Measurements from ENCODE around the gene CLIC5.

CLIC5 gene

GRCh38 chr6:45844986-45845385 is 170.7 kb downstream of the CLIC5 start:
- in situ Hi-C loops (cut with MboI; ENCODE audit: low pct_unique_long_range_greater_than_20kb, low sequenced_read_pairs, unreplicated experiment), result no loop called here
- DNase-seq (ENCODE audit: low spot score), result no peak
- TF ChIP-seq CTCF (IDR thresholded peaks at IDR 0.05; ENCODE audit: extremely low read depth, insufficient read depth, missing control alignments), result no peak

GRCh38 chr6:45843848-45844521 is 171.7 kb downstream of the CLIC5 start:
- in situ Hi-C loops (cut with MboI; ENCODE audit: low pct_unique_long_range_greater_than_20kb, low sequenced_read_pairs, unreplicated experiment), result no loop called here
- DNase-seq (ENCODE audit: low spot score), result no peak
- no peak for TF ChIP-seq CTCF (IDR thresholded peaks at IDR 0.05; ENCODE audit: extremely low read depth, insufficient read depth, missing control alignments)

- no peak for DNase-seq (ENCODE audit: low spot score)
- in situ Hi-C loops (cut with MboI; ENCODE audit: low pct_unique_long_range_greater_than_20kb, low sequenced_read_pairs, unreplicated experiment), result no loop called here
- TF ChIP-seq CTCF (IDR thresholded peaks at IDR 0.05; ENCODE audit: extremely low read depth, insufficient read depth, missing control alignments), result no peak
Observed at GRCh38 chr6:45841062-45841461, 174.6 kb downstream of the CLIC5 start.

GRCh38 chr6:45838996-45839395 is 176.7 kb downstream of the CLIC5 start:
- no peak for DNase-seq (ENCODE audit: low spot score)
- no peak for TF ChIP-seq CTCF (IDR thresholded peaks at IDR 0.05; ENCODE audit: extremely low read depth, insufficient read depth, missing control alignments)
- in situ Hi-C loops (cut with MboI; ENCODE audit: low pct_unique_long_range_greater_than_20kb, low sequenced_read_pairs, unreplicated experiment), result no loop called here

- no peak for TF ChIP-seq CTCF (IDR thresholded peaks at IDR 0.05; ENCODE audit: extremely low read depth, insufficient read depth, missing control alignments)
- DNase-seq (ENCODE audit: low spot score), result no peak
- in situ Hi-C loops (cut with MboI; ENCODE audit: low pct_unique_long_range_greater_than_20kb, low sequenced_read_pairs, unreplicated experiment), result no loop called here
Observed at GRCh38 chr6:45838451-45838850, 177.2 kb downstream of the CLIC5 start.

- no peak for DNase-seq (ENCODE audit: low spot score)
- in situ Hi-C loops (cut with MboI; ENCODE audit: low pct_unique_long_range_greater_than_20kb, low sequenced_read_pairs, unreplicated experiment), result no loop called here
- TF ChIP-seq CTCF (IDR thresholded peaks at IDR 0.05; ENCODE audit: extremely low read depth, insufficient read depth, missing control alignments), result no peak
Observed at GRCh38 chr6:45837541-45838200, 178.0 kb downstream of the CLIC5 start.

Measured in GM13977 (cell line).